Testis (tissue), 3 donors: ENCODE data around the gene RUNDC3A. TPM values are rescaled to one million over a fixed set of nuclear protein-coding genes. Genes with fewer than 3 reads are reported as not detected.

Experiments used
- DNase-seq: peaks from one replicate; pipeline ENCODE4 v3.0.0-alpha.2; 2019
- H3K27ac ChIP-seq, 2 donors: fragments of 200-600 bp; sonication (generic); one replicate each; pipeline ENCODE4 v1.5.1; 2019
- H3K27me3 ChIP-seq: fragments of 200-600 bp; sonication (generic); one replicate; pipeline ENCODE4 v1.5.1; 2019
- H3K36me3 ChIP-seq: fragments of 200-600 bp; sonication (generic); one replicate; pipeline ENCODE4 v1.5.1; 2017; ENCODE audit warnings: low read depth; ENCODE audit errors: missing control alignments
- H3K4me1 ChIP-seq: fragments of 200-600 bp; sonication (generic); one replicate; pipeline ENCODE4 v1.5.1; 2019
- H3K4me3 ChIP-seq, 2 donors: fragments of 200-600 bp; sonication (generic); one replicate each; pipeline ENCODE4 v1.5.1; 2017 to 2019
- H3K9me3 ChIP-seq: fragments of 200-600 bp; sonication (generic); one replicate; pipeline ENCODE4 v1.5.1; 2017
- POLR2A ChIP-seq: fragments of 450-650 bp; IDR thresholded peaks from one replicate; pipeline ENCODE4 v1.6.1; 2017; ENCODE audit warnings: antibody characterized with exemption, mild to moderate bottlenecking, moderate library complexity
- WGBS, 2 donors: methylation state at CpG; one replicate each; pipeline ENCODE4 v1.1.5; 2018; 5-methylcytosine and 5-hydroxymethylcytosine counted together
- intact Hi-C: fragments of 100-400 bp; cut with DNase I; formaldehyde crosslinking; loops from one replicate; pipeline ENCODE4 v1.15.1; 2023; ENCODE audit warnings: low total_unique reads
- polyA plus RNA-seq: library from polyadenylated mRNA; stranded (reverse); fragments of 350-450 nt; fragmentation: Illumina TruSeq; extraction: RNeasy Lipid Tissue Mini Kit (QIAGEN cat#74804); gene quantifications from one replicate; pipeline ENCODE4 v1.2.3, GENCODE V29; 2014; ENCODE audit warnings: low read depth, low replicate concordance; ENCODE audit not compliant: insufficient read depth
- total RNA-seq, 2 donors: library from RNA; depleted of rRNA; stranded (reverse); fragments of >200 nt; gene quantifications; one replicate each; pipeline ENCODE4 v1.2.3, GENCODE V29; 2016
- TF ChIP-seq, protein P1 (sequence below), 3 experiments: fragments of 450-650 bp in 2 of 3; fragments of 200-600 bp in 1 of 3; sonication (generic) in 1 of 3; IDR thresholded peaks; one replicate each; pipeline ENCODE4 v1.5.1; 2016 to 2019; ENCODE audit warnings: antibody characterized with exemption in 3 of 3, mild to moderate bottlenecking in 2 of 3, moderate library complexity in 1 of 3

RUNDC3A gene
- total and polyA plus RNA-seq, 3 donors from 2014 or later, result 14.6 to 53.1 (median 17.5) TPM

DNA sequence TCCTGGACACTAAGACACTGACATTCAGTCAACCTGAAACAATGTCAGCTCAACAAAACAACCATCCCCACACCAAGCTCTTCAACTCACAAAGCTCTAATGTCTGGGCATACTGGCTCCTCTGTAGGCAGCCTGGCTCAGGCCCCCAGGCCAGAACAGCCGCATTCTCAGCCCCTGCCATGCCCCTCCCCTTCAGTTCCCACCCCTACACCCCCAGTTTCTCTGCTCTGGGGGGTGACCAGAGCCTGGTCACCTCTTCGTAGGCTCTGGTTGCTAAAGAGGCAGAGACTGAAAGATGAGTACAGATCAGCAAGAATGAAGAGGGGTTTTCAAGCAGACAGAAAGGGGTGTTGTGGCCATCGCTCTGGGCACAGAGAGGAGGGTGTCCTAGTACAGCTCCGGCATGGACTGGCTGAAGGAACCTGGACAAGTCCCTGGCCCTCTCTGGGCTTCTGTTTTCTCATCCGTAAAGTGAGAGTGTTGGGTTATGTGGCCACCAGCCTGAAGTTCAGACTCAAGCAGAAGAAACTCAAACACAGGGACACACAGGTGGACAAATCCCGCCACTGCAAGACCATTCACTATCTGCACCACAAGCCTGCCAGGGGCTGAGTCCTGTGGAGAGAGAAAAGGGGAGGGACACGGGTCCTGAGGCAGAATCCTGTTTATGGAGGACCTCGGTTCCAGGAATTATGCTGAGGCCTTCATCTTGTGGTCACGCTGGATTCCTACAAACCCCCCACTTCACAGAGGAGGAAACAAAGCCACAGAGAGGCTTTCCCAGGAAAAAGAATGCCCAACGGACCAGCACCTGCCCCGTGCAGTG lies 39.5 kb upstream of the RUNDC3A start:
- no peaks in the 10 kb centered on the region for H3K36me3 ChIP-seq
- no peak for DNase-seq
- 83 to 88% methylated on average over 11 of the region's 11 CpGs for WGBS, 2 donors
- intact Hi-C loops, result no loop called here
- no peak for TF ChIP-seq POLR2A
- TF ChIP-seq, protein P1, sequence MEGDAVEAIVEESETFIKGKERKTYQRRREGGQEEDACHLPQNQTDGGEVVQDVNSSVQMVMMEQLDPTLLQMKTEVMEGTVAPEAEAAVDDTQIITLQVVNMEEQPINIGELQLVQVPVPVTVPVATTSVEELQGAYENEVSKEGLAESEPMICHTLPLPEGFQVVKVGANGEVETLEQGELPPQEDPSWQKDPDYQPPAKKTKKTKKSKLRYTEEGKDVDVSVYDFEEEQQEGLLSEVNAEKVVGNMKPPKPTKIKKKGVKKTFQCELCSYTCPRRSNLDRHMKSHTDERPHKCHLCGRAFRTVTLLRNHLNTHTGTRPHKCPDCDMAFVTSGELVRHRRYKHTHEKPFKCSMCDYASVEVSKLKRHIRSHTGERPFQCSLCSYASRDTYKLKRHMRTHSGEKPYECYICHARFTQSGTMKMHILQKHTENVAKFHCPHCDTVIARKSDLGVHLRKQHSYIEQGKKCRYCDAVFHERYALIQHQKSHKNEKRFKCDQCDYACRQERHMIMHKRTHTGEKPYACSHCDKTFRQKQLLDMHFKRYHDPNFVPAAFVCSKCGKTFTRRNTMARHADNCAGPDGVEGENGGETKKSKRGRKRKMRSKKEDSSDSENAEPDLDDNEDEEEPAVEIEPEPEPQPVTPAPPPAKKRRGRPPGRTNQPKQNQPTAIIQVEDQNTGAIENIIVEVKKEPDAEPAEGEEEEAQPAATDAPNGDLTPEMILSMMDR (IDR thresholded peaks at IDR 0.05), result no peak
- H3K27ac ChIP-seq, result no peak overlapping the region
- no peak overlapping the region for H3K4me3 ChIP-seq
- no peaks in the 10 kb centered on the region for H3K9me3 ChIP-seq
- no peaks in the 10 kb centered on the region for H3K27me3 ChIP-seq
- H3K4me1 ChIP-seq, result no peaks in the 10 kb centered on the region

DNA sequence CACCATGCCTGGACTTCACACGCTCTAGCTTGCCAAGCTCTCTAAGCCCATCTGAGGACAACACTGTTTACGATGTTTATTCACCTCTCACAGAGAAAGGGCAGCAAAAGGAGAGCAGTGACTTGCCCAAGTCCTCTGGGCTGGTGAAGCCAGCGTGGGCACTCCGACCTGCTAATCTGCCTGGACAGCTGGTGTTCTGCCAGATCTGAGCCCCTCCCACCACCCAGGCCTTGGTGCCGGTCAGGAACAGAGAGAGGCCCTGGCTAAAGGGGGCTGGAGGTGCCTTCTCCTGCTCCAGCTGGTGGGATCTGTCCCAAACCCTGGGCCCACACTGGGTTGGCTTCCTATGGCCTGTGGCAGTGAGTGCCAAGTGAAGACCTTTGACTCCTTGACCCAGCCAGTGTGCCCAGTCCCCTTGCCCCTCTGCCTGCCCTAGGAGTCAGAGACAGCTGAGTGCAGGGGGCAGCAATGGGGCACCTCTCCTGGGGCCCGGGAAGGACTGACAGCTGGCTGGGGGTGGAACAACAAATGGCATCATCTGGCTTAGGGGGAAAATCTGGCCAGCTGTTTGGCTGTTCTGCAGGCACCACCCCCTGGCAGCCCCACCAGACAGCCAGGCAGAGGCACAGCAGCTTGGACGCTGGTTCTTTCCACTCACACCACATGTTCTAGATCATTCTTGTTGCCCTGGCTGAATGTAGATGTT lies 38.7 kb upstream of the RUNDC3A start:
- Histone ChIP-seq H3K9me3 (no peaks in the 10 kb centered on the region), H3K4me1 (no peaks in the 10 kb centered on the region), H3K27me3 (no peaks in the 10 kb centered on the region), H3K27ac (no peak overlapping the region), H3K36me3 (no peaks in the 10 kb centered on the region), H3K4me3 (no peak overlapping the region)
- peak; percentile 30 for DNase-seq
- no peak for TF ChIP-seq POLR2A
- TF ChIP-seq, protein P1 (IDR thresholded peaks at IDR 0.05), result no peak
- 64 to 79% methylated on average over 7 of the region's 7 CpGs for WGBS, 2 donors
- intact Hi-C loops, result no loop called here

DNA sequence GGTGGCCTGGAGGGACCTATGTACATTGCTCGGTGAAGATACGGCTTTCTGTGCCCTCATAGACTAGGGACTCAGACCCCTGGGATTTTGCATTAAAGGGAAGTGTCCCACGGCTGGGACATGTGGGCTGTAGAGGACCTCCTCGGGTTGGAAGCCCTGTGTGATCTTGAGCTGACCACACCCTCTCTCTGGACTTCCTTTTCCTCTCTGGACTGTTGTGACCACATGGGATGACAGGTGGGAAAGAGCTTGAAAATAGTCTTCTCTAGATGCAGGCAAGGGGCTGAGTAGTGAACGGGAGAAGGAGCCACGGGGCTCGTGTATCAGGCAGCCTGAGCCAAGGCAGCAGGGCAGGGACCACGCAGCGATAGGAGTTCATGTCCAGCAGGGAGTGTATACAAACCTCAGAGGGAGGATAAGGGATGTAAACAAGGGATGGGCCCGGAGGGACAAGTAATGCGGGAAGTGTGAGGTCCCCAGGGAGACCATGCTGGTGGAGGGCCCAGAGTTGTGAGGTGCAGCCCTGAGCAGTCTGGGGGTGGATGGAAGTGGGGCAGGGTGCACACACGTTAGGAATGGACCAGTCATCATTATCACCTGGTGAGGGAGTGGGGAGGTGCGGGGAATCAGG lies 36.0 kb upstream of the RUNDC3A start:
- DNase-seq, result no peak
- no peaks in the 10 kb centered on the region for H3K4me1 ChIP-seq
- H3K36me3 ChIP-seq, result no peaks in the 10 kb centered on the region
- no peaks in the 10 kb centered on the region for H3K9me3 ChIP-seq
- no peak overlapping the region for H3K4me3 ChIP-seq
- 66% methylated on average over 12 to 13 of the region's 13 CpGs for WGBS, 2 donors
- TF ChIP-seq, protein P1 (IDR thresholded peaks at IDR 0.05), result no peak
- TF ChIP-seq POLR2A, result no peak
- no peak overlapping the region for H3K27ac ChIP-seq
- no peaks in the 10 kb centered on the region for H3K27me3 ChIP-seq
- intact Hi-C loops, result no loop called here

DNA sequence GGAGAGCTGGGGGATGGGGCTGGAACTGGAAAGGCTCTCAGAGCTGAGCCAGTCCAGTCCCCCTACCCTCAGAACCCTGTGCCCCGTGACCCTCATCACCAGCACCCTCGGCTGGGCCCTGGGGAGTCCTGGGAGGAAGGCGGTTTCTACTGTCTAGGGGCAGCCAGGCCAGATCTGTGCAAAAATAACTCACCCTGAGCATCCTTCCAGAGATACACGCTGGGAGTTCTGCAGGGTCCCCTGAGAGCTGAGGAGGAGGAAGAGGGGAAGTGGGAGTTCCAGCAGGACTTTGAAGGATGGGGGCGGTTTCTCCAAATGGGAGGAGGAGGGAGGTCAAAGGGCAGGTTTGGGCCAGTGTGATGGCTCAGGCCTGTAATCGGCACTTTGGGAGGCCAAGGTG lies 35.4 kb upstream of the RUNDC3A start:
- intact Hi-C loops, result no loop called here
- no peaks in the 10 kb centered on the region for H3K27me3 ChIP-seq
- H3K9me3 ChIP-seq, result no peaks in the 10 kb centered on the region
- DNase-seq, result no peak
- H3K4me3 ChIP-seq, result no peak overlapping the region
- TF ChIP-seq, protein P1 (IDR thresholded peaks at IDR 0.05), result no peak
- TF ChIP-seq POLR2A, result no peak
- no peaks in the 10 kb centered on the region for H3K36me3 ChIP-seq
- H3K4me1 ChIP-seq, result no peaks in the 10 kb centered on the region
- no peak overlapping the region for H3K27ac ChIP-seq
- WGBS, 2 donors, result 78 to 86% methylated on average over 6 of the region's 6 CpGs
